SH-SY5Y (cell line): Measurements from ENCODE around the gene MAP4K3.

Experiments used
- GATA2 ChIP-seq: IDR thresholded peaks from 2 replicates; pipeline ENCODE4 v1.6.1; 2011; ENCODE audit warnings: mild to moderate bottlenecking, low read depth, low read length
- GATA3 ChIP-seq: IDR thresholded peaks from 2 replicates; pipeline ENCODE4 v1.6.1; 2011; ENCODE audit warnings: low read depth, mild to moderate bottlenecking, low read length, moderate library complexity

DNA sequence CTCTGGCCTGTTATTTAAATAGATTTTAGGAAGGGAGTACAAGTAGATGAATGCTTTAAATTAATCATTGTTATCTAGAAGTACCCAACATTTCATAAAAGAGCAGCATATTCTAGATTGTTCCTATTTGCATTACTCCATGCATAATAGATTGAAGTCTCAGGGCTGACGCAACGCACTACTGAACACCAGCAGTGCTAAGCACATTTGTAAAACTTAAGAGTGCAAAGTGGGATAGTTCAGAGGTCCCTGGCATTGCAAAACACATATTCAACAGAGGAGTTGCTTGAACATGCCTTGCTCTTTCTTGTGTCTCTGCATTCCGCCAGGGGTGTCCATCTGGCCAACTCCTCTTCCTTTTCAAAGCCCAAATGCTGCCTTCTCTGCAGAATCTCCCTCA is 215.6 kb downstream of the MAP4K3 start:
- TF ChIP-seq GATA2 (no peak), GATA3 (no peak)
